DOHH2 (cell line): Measurements from ENCODE around the gene MALAT1.

Experiments
- EZH2phosphoT487 ChIP-seq: fragments of 200-600 bp; sonication (generic); IDR thresholded peaks from 2 replicates; pipeline ENCODE4 v1.6.1; 2017; ENCODE audit warnings: borderline replicate concordance, mild to moderate bottlenecking, antibody characterized with exemption, low read length, moderate library complexity, mixed read lengths
- TF ChIP-seq, protein P1 (sequence below): fragments of 200-600 bp; sonication (generic); IDR thresholded peaks from one replicate; pipeline ENCODE4 v1.5.1; 2014; ENCODE audit warnings: antibody characterized with exemption, mild to moderate bottlenecking, low read depth, low read length; ENCODE audit not compliant: poor library complexity, severe bottlenecking

GRCh38 chr11:65502555-65503367 is 3.9 kb downstream of the MALAT1 start:
- TF ChIP-seq, protein P1, sequence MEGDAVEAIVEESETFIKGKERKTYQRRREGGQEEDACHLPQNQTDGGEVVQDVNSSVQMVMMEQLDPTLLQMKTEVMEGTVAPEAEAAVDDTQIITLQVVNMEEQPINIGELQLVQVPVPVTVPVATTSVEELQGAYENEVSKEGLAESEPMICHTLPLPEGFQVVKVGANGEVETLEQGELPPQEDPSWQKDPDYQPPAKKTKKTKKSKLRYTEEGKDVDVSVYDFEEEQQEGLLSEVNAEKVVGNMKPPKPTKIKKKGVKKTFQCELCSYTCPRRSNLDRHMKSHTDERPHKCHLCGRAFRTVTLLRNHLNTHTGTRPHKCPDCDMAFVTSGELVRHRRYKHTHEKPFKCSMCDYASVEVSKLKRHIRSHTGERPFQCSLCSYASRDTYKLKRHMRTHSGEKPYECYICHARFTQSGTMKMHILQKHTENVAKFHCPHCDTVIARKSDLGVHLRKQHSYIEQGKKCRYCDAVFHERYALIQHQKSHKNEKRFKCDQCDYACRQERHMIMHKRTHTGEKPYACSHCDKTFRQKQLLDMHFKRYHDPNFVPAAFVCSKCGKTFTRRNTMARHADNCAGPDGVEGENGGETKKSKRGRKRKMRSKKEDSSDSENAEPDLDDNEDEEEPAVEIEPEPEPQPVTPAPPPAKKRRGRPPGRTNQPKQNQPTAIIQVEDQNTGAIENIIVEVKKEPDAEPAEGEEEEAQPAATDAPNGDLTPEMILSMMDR = no peak
- TF ChIP-seq EZH2phosphoT487 = no peak
